Measurements from ENCODE around the gene IFNL4.

- TF ChIP-seq, protein P1, sequence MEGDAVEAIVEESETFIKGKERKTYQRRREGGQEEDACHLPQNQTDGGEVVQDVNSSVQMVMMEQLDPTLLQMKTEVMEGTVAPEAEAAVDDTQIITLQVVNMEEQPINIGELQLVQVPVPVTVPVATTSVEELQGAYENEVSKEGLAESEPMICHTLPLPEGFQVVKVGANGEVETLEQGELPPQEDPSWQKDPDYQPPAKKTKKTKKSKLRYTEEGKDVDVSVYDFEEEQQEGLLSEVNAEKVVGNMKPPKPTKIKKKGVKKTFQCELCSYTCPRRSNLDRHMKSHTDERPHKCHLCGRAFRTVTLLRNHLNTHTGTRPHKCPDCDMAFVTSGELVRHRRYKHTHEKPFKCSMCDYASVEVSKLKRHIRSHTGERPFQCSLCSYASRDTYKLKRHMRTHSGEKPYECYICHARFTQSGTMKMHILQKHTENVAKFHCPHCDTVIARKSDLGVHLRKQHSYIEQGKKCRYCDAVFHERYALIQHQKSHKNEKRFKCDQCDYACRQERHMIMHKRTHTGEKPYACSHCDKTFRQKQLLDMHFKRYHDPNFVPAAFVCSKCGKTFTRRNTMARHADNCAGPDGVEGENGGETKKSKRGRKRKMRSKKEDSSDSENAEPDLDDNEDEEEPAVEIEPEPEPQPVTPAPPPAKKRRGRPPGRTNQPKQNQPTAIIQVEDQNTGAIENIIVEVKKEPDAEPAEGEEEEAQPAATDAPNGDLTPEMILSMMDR (conservative IDR thresholded peaks at IDR 0.05; ENCODE audit: low read length): no peak
- TF ChIP-seq EZH2phosphoT487 (IDR thresholded peaks at IDR 0.05; ENCODE audit: borderline replicate concordance): no peak
Measured at GRCh38 chr19:39209196-39209595, 39.5 kb downstream of the IFNL4 start.
